Trophoblast cell (in vitro differentiated cells and primary cell): ENCODE measurements around the gene DNMBP.

ENCODE experiments used
- DNase-seq, 2 donors: peaks; one replicate each; pipeline ENCODE4 v3.0.0-alpha.2; 2016
- H2AFZ ChIP-seq: 2 replicates; pipeline ENCODE4 v1.6.1; 2013; ENCODE audit warnings: low read length, moderate library complexity, mild to moderate bottlenecking; ENCODE audit not compliant: insufficient read depth, poor library complexity
- H2AK5ac ChIP-seq: 2 replicates; pipeline ENCODE4 v1.6.1; 2013; ENCODE audit warnings: mild to moderate bottlenecking, low read length
- H2BK120ac ChIP-seq: 2 replicates; pipeline ENCODE4 v1.6.1; 2013; ENCODE audit warnings: low read length, mild to moderate bottlenecking, moderate library complexity; ENCODE audit not compliant: insufficient read depth, poor library complexity
- H2BK12ac ChIP-seq: 2 replicates; pipeline ENCODE4 v1.6.1; 2013; ENCODE audit warnings: mild to moderate bottlenecking, low read length, moderate library complexity
- H2BK5ac ChIP-seq: 2 replicates; pipeline ENCODE4 v1.6.1; 2013; ENCODE audit warnings: low read length, low read depth, moderate library complexity, mild to moderate bottlenecking; ENCODE audit not compliant: poor library complexity
- H3K14ac ChIP-seq: 2 replicates; pipeline ENCODE4 v1.6.1; 2013; ENCODE audit warnings: mild to moderate bottlenecking, low read length
- H3K18ac ChIP-seq: 2 replicates; pipeline ENCODE4 v1.6.1; 2013; ENCODE audit warnings: mild to moderate bottlenecking, low read length
- H3K23ac ChIP-seq: 2 replicates; pipeline ENCODE4 v1.6.1; 2013; ENCODE audit warnings: low read length
- H3K27ac ChIP-seq: 2 replicates; pipeline ENCODE4 v1.5.1; 2013; ENCODE audit warnings: low read depth, mild to moderate bottlenecking, inconsistent platforms, low read length, moderate library complexity
- H3K27me3 ChIP-seq: 2 replicates; pipeline ENCODE4 v1.6.1; 2013; ENCODE audit warnings: inconsistent platforms, mild to moderate bottlenecking, low read length, moderate library complexity; ENCODE audit not compliant: insufficient read depth
- H3K36me3 ChIP-seq, 2 experiments: 1 replicate in 1 of 2; 2 replicates in 1 of 2; pipeline ENCODE4 v1.6.1; 2013; ENCODE audit warnings: low read length in 2 of 2, mild to moderate bottlenecking in 2 of 2, moderate library complexity in 1 of 2; ENCODE audit not compliant: insufficient read depth in 2 of 2, control insufficient read depth in 1 of 2
- H3K4ac ChIP-seq: 2 replicates; pipeline ENCODE4 v1.6.1; 2013; ENCODE audit warnings: low read depth, mild to moderate bottlenecking, low read length, moderate library complexity
- H3K4me1 ChIP-seq, 2 experiments: 1 replicate in 1 of 2; 2 replicates in 1 of 2; pipeline ENCODE4 v1.6.1; 2013; ENCODE audit warnings: low read length in 2 of 2, mild to moderate bottlenecking in 2 of 2, moderate library complexity in 1 of 2; ENCODE audit not compliant: insufficient read depth in 2 of 2, control insufficient read depth in 1 of 2
- H3K4me2 ChIP-seq: 2 replicates; pipeline ENCODE4 v1.6.1; 2013; ENCODE audit warnings: inconsistent platforms, mild to moderate bottlenecking, low read length, moderate library complexity
- H3K4me3 ChIP-seq: 2 replicates; pipeline ENCODE4 v1.5.1; 2013; ENCODE audit warnings: mild to moderate bottlenecking, low read depth, low read length, inconsistent platforms
- H3K79me1 ChIP-seq: one replicate; pipeline ENCODE4 v1.6.1; 2013; ENCODE audit warnings: low read length
- H3K79me2 ChIP-seq: 2 replicates; pipeline ENCODE4 v1.6.1; 2013; ENCODE audit warnings: low read length, mild to moderate bottlenecking; ENCODE audit not compliant: control insufficient read depth, insufficient read depth, poor library complexity
- H3K9ac ChIP-seq: 2 replicates; pipeline ENCODE4 v1.6.1; 2013; ENCODE audit warnings: mild to moderate bottlenecking, low read length
- H3K9me3 ChIP-seq: 2 replicates; pipeline ENCODE4 v1.6.1; 2013; ENCODE audit warnings: low read depth, mild to moderate bottlenecking, control low read depth, inconsistent platforms, low read length; ENCODE audit not compliant: insufficient read depth
- H4K12ac ChIP-seq: 2 replicates; pipeline ENCODE4 v1.6.1; 2013; ENCODE audit warnings: low read depth, mild to moderate bottlenecking, low read length, moderate library complexity
- H4K8ac ChIP-seq: 2 replicates; pipeline ENCODE4 v1.6.1; 2013; ENCODE audit warnings: low read depth, mild to moderate bottlenecking, low read length, moderate library complexity
- H4K91ac ChIP-seq: one replicate; pipeline ENCODE4 v1.6.1; 2013; ENCODE audit warnings: low read depth, mild to moderate bottlenecking, low read length, moderate library complexity
- WGBS: extraction: QIAGEN DNeasy Blood & Tissue Kit; methylation state at CpG from one replicate; pipeline ENCODE4 v1.1.7; 2013; ENCODE audit warnings: missing lambda C conversion rate; ENCODE audit not compliant: insufficient read length, insufficient coverage; ENCODE audit errors: extremely low coverage; 5-methylcytosine and 5-hydroxymethylcytosine counted together

Gene DNMBP

DNA sequence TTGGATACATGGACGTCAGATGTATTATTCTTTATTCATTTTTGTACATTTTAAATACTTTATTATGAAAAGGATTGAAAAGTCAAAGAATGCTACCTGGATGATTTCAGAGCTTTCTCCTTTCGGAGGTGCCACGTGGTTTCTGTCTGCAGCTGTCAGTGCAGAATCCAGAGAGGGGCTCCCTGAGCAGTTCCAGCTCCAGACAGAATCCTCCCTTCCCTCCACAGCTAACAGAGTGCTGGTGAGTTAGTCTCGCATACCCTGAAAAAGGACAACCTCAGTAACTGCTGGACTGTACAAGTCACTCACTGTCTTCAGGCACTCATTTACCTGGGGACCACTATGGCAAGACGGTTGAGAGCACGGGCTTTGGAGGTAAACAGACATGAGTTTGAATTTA, 10.9 kb downstream of the DNMBP start:
- no peaks in the 10 kb centered on the region for H3K27me3 ChIP-seq
- H2AFZ ChIP-seq, result no peak overlapping the region
- H3K9me3 ChIP-seq, result no peaks in the 10 kb centered on the region
- H3K4me2 ChIP-seq, result peak overlapping the region; percentile 42
- H4K8ac ChIP-seq, result no peak overlapping the region
- H3K18ac ChIP-seq, result no peak overlapping the region
- no peak overlapping the region for H2BK12ac ChIP-seq
- WGBS, result no CpG with 5 or more reads among the region's 6 CpGs
- H3K14ac ChIP-seq, result no peak overlapping the region
- H3K36me3 ChIP-seq, result peaks cover 0 to 3% of the 10 kb centered on the region in 2 experiments
- no peak overlapping the region for H2AK5ac ChIP-seq
- no peak overlapping the region for H3K4ac ChIP-seq
- H3K27ac ChIP-seq, result peak overlapping the region; percentile 44
- H4K12ac ChIP-seq, result no peak overlapping the region
- peaks cover 7 to 24% of the 10 kb centered on the region in 2 experiments for H3K4me1 ChIP-seq
- no peak overlapping the region for H3K9ac ChIP-seq
- no peak for DNase-seq
- H3K23ac ChIP-seq, result no peak overlapping the region
- peaks cover 2% of the 10 kb centered on the region for H3K79me1 ChIP-seq
- no peak overlapping the region for H2BK120ac ChIP-seq
- no peak overlapping the region for H2BK5ac ChIP-seq
- no peak overlapping the region for H4K91ac ChIP-seq
- peaks cover 7% of the 10 kb centered on the region for H3K79me2 ChIP-seq
- no peak overlapping the region for H3K4me3 ChIP-seq

DNA sequence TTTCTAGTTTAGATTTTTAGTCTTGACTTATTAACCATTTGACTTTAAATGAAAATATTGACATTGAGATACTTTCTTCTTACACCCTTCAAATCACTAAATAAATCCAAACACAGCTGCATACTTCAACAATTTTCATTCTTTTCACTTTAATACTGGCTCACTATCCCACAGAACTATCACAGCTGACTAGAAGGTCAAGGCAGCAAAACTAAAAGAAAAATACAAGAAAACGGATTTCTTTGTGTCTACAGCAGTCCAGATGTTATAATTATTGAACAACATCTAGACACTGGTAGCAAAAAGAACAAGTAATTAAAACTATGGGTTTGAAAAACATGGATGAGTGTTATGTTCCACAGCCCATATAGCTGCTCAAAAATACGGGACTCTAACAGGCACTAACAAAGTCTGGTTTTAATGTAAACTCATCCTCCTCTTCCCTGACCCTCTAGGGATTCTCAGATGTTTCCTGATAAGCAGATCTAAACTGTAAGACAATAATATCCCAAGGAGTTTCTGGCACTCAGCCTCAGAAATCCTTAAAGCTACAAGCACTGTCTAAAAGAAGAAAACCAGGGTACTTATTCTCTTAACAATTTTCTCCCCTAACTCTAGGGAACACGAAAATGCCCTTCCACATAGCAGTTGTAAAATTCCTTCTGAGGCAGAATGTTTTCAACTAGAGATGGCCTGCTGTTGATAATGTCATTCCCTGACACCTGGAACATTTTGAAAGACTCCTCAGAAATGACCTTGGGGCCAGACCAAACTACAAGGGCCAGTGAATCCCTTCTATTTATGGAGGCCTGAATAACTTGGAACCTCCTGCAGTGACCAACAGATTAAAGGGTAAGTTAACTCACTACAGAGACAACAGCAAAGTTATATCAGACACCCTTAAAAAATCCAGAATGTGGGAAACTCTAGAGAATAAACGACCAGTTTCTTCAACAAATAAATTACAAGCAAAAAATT, 12.8 kb downstream of the DNMBP start:
- Histone ChIP-seq H3K4me2 (no peak overlapping the region), H3K27ac (peak overlapping the region; percentile 83), H3K14ac (no peak overlapping the region), H3K9me3 (no peaks in the 10 kb centered on the region), H2BK5ac (no peak overlapping the region), H4K8ac (no peak overlapping the region), H3K79me1 (peaks cover 2% of the 10 kb centered on the region), H3K36me3 (peaks cover 0 to 3% of the 10 kb centered on the region in 2 experiments), H4K91ac (no peak overlapping the region), H2AFZ (no peak overlapping the region), H3K4ac (no peak overlapping the region), H3K4me1 (peaks cover 7 to 22% of the 10 kb centered on the region in 2 experiments), H3K18ac (no peak overlapping the region), H3K27me3 (no peaks in the 10 kb centered on the region), H3K4me3 (no peak overlapping the region), H4K12ac (no peak overlapping the region), H3K23ac (no peak overlapping the region), H3K79me2 (peaks cover 3% of the 10 kb centered on the region), H3K9ac (no peak overlapping the region), H2BK120ac (no peak overlapping the region), H2BK12ac (no peak overlapping the region), H2AK5ac (no peak overlapping the region)
- peak in 1 of 2 donors; percentile 33 for DNase-seq
- WGBS, result no CpG with 5 or more reads among the region's 4 CpGs

DNA sequence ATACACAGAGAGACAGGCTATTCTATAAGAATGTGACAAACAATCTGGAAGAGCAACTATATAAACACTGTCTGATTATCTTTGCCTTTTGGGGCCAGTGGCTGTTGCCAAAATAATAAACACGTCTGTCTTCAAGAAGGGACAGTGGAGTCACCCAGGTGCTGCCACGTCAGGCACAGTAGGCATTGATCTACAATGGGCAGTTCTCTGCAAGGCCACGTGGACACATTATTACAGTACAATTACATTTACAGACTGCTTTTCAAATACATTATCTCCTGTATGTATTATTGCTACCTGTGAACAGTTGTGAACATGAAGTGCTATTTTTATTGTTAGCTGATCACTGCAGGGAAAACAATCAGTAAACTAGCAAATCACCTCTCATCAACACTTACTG, 14.0 kb downstream of the DNMBP start:
- H3K9me3 ChIP-seq, result no peaks in the 10 kb centered on the region
- H3K4me3 ChIP-seq, result no peak overlapping the region
- H3K27me3 ChIP-seq, result no peaks in the 10 kb centered on the region
- H2AFZ ChIP-seq, result no peak overlapping the region
- no peak overlapping the region for H2BK12ac ChIP-seq
- no peak overlapping the region for H4K8ac ChIP-seq
- peak overlapping the region; percentile 27 for H3K27ac ChIP-seq
- no peak overlapping the region for H3K23ac ChIP-seq
- H2BK120ac ChIP-seq, result no peak overlapping the region
- H2BK5ac ChIP-seq, result no peak overlapping the region
- no peak overlapping the region for H4K91ac ChIP-seq
- no peaks in the 10 kb centered on the region for H3K36me3 ChIP-seq
- H3K79me2 ChIP-seq, result peaks cover 5% of the 10 kb centered on the region
- H3K9ac ChIP-seq, result no peak overlapping the region
- no peak overlapping the region for H4K12ac ChIP-seq
- H3K79me1 ChIP-seq, result peaks cover 2% of the 10 kb centered on the region
- no peak overlapping the region for H3K18ac ChIP-seq
- H3K4ac ChIP-seq, result peak overlapping the region; percentile 84
- H3K4me1 ChIP-seq, result peaks cover 7 to 18% of the 10 kb centered on the region in 2 experiments
- H3K14ac ChIP-seq, result no peak overlapping the region
- H2AK5ac ChIP-seq, result no peak overlapping the region
- no peak overlapping the region for H3K4me2 ChIP-seq
- no CpG with 5 or more reads among the region's 3 CpGs for WGBS
- DNase-seq, result no peak

DNA sequence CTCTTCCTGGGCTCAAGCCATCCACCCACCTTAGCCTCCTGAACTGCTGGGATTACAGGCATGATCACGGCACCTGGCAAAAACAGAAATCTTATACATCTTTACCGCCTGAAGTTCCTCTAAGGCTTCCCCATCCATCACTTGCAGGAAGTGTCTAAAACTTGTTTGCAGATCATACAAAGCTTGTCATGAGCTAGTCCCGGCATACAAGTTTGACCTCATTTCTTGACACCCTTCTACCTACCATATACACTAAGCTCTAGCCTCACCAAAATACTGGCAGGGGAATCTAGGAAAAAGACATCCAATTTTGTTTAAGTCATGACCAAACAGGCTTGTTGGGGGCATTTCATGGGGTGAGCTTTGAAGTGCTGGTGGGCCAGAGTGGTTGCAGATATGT, 14.5 kb downstream of the DNMBP start:
- Histone ChIP-seq H2AFZ (no peak overlapping the region), H4K12ac (no peak overlapping the region), H4K8ac (no peak overlapping the region), H3K4me2 (no peak overlapping the region), H2BK5ac (no peak overlapping the region), H3K79me2 (peaks cover 5% of the 10 kb centered on the region), H3K14ac (no peak overlapping the region), H3K4ac (peak overlapping the region; percentile 84), H3K4me3 (no peak overlapping the region), H2BK12ac (no peak overlapping the region), H3K4me1 (peaks cover 7 to 15% of the 10 kb centered on the region in 2 experiments), H3K27ac (no peak overlapping the region), H2AK5ac (no peak overlapping the region), H3K79me1 (peaks cover 2% of the 10 kb centered on the region), H3K23ac (no peak overlapping the region), H3K36me3 (no peaks in the 10 kb centered on the region), H3K18ac (no peak overlapping the region), H2BK120ac (no peak overlapping the region), H3K9ac (no peak overlapping the region), H3K9me3 (no peaks in the 10 kb centered on the region), H3K27me3 (no peaks in the 10 kb centered on the region), H4K91ac (no peak overlapping the region)
- WGBS, result no CpG with 5 or more reads among the region's 3 CpGs
- no peak for DNase-seq
